SK-N-SH (cell line): Measurements from ENCODE around the gene SCYGR5. TPM values are rescaled to one million over a fixed set of nuclear protein-coding genes. Genes with fewer than 3 reads are reported as not detected.

ENCODE experiments used
- CTCF ChIA-PET: fragments of 300-600, 350-600 bp; formaldehyde crosslinking; extraction: SDS; loops from one replicate; lab custom pipeline; 2021; lab: Yijun Ruan, JAX
- POLR2A ChIA-PET: fragments of 350-600 bp; sonication (Branson Sonifier 250); formaldehyde crosslinking; extraction: SDS; loops from one replicate; lab custom pipeline; 2020; ENCODE audit warnings: antibody characterized with exemption, inconsistent platforms; lab: Yijun Ruan, JAX
- DNase-seq: peaks from one replicate; pipeline ENCODE4 v3.0.0; 2012
- H2AFZ ChIP-seq: fragments of 200-600 bp; sonication (generic); 2 replicates; pipeline ENCODE4 v1.8.1; 2016; ENCODE audit warnings: antibody characterized with exemption, mild to moderate bottlenecking, low read depth
- H3F3A ChIP-seq: fragments of 200-600 bp; sonication (generic); replicated peaks from 2 replicates; pipeline ENCODE3; 2016; ENCODE audit warnings: antibody characterized with exemption, mild to moderate bottlenecking; ENCODE audit not compliant: insufficient read depth
- H3K27ac ChIP-seq, 2 experiments: fragments of 200-500 bp in 1 of 2; fragments of 200-600 bp in 1 of 2; sonication (Bioruptor generic) in 1 of 2; sonication (generic), shearing (Covaris generic) in 1 of 2; 2 replicates each; pipeline versions ENCODE4 v1.5.1 to v1.6.1; 2014 to 2016; ENCODE audit warnings: low read depth in 2 of 2, inconsistent platforms in 1 of 2, low read length in 1 of 2, mild to moderate bottlenecking in 1 of 2, mixed read lengths in 1 of 2
- H3K27me3 ChIP-seq: fragments of 200-600 bp; sonication (generic), shearing (Covaris generic); 2 replicates; pipeline ENCODE4 v1.6.1; 2016; ENCODE audit warnings: mixed run types; ENCODE audit not compliant: insufficient read depth
- H3K36me3 ChIP-seq, 2 experiments: fragments of 200-500 bp in 1 of 2; fragments of 200-600 bp in 1 of 2; sonication (Bioruptor generic) in 1 of 2; sonication (generic) in 1 of 2; replicated peaks in 1 of 2; 2 replicates each; pipeline versions ENCODE3 to v1.5.1; 2014 to 2016; ENCODE audit warnings: low read length in 1 of 2, mild to moderate bottlenecking in 1 of 2; ENCODE audit not compliant: insufficient read depth in 2 of 2, control insufficient read depth in 1 of 2
- H3K4me1 ChIP-seq, 2 experiments: fragments of 200-500 bp in 1 of 2; fragments of 200-600 bp in 1 of 2; sonication (Bioruptor generic) in 1 of 2; sonication (generic), shearing (Covaris generic) in 1 of 2; 2 replicates each; pipeline versions ENCODE4 v1.5.1 to v1.6.1; 2014 to 2016; ENCODE audit warnings: low read depth in 1 of 2, low read length in 1 of 2, mixed run types in 1 of 2; ENCODE audit not compliant: insufficient read depth in 2 of 2, control insufficient read depth in 1 of 2
- H3K4me2 ChIP-seq: fragments of 200-600 bp; sonication (generic), shearing (Covaris generic); 2 replicates; pipeline ENCODE4 v1.6.1; 2017; ENCODE audit warnings: mixed run types
- H3K4me3 ChIP-seq, 2 experiments: fragments of 200-500 bp in 1 of 2; fragments of 200-600 bp in 1 of 2; sonication (Bioruptor generic) in 1 of 2; sonication (generic), shearing (Covaris generic) in 1 of 2; 2 replicates each; pipeline versions ENCODE4 v1.5.1 to v1.8.1; 2014 to 2016; ENCODE audit warnings: low read depth in 2 of 2, inconsistent platforms in 1 of 2, low read length in 1 of 2, mild to moderate bottlenecking in 1 of 2, mixed read lengths in 1 of 2, moderate library complexity in 1 of 2
- H3K79me2 ChIP-seq: fragments of 200-600 bp; sonication (generic); 2 replicates; pipeline ENCODE4 v1.8.1; 2017; ENCODE audit warnings: mild to moderate bottlenecking; ENCODE audit not compliant: insufficient read depth
- H3K9ac ChIP-seq: fragments of 200-600 bp; sonication (generic); 2 replicates; pipeline ENCODE4 v1.6.1; 2017; ENCODE audit warnings: mixed run types
- H3K9me2 ChIP-seq: fragments of 200-600 bp; sonication (generic); 2 replicates; pipeline ENCODE4 v1.6.1; 2017; ENCODE audit warnings: mixed run types
- H3K9me3 ChIP-seq: fragments of 200-600 bp; sonication (generic); 2 replicates; pipeline ENCODE4 v1.6.1; 2017; ENCODE audit warnings: mixed run types, mild to moderate bottlenecking, moderate library complexity
- H4K20me1 ChIP-seq: fragments of 200-600 bp; sonication (generic); 2 replicates; pipeline ENCODE4 v1.6.1; 2017; ENCODE audit warnings: mild to moderate bottlenecking, mixed run types; ENCODE audit not compliant: insufficient read depth
- EZH2phosphoT487 ChIP-seq: fragments of 200-600 bp; sonication (generic); IDR thresholded peaks from 2 replicates; pipeline ENCODE4 v1.6.1; 2017; ENCODE audit warnings: low read depth, mixed run types, mild to moderate bottlenecking, antibody characterized with exemption, moderate library complexity, borderline replicate concordance
- FOSL2 ChIP-seq: IDR thresholded peaks from 2 replicates; pipeline ENCODE4 v1.4.0; 2012; ENCODE audit warnings: low read depth, mild to moderate bottlenecking, moderate library complexity, borderline replicate concordance
- FOXJ3 ChIP-seq: sonication (generic); formaldehyde crosslinking; IDR thresholded peaks from 2 replicates; pipeline ENCODE4 v1.5.1; 2020; ENCODE audit warnings: mild to moderate bottlenecking, missing genetic modification reagents
- FOXM1 ChIP-seq: IDR thresholded peaks from 2 replicates; pipeline ENCODE4 v1.4.0; 2012; ENCODE audit warnings: low read depth, mild to moderate bottlenecking
- GABPA ChIP-seq: IDR thresholded peaks from 2 replicates; pipeline ENCODE4 v1.4.0; 2012; ENCODE audit warnings: low read depth, mild to moderate bottlenecking
- NFIC ChIP-seq: IDR thresholded peaks from 2 replicates; pipeline ENCODE4 v1.4.0; 2012; ENCODE audit warnings: borderline replicate concordance
- PBX3 ChIP-seq: IDR thresholded peaks from 2 replicates; pipeline ENCODE4; 2012
- SIN3A ChIP-seq: IDR thresholded peaks from 2 replicates; pipeline ENCODE4 v1.6.1; 2012; ENCODE audit warnings: low read depth, mild to moderate bottlenecking, low read length, moderate library complexity, borderline replicate concordance
- TCF12 ChIP-seq: IDR thresholded peaks from 2 replicates; pipeline ENCODE4 v1.4.0; 2012
- TEAD4 ChIP-seq: IDR thresholded peaks from 2 replicates; pipeline ENCODE4 v1.4.0; 2012; ENCODE audit warnings: mild to moderate bottlenecking, borderline replicate concordance; ENCODE audit not compliant: insufficient read depth
- USF1 ChIP-seq: IDR thresholded peaks from 2 replicates; pipeline ENCODE4 v1.4.0; 2012; ENCODE audit warnings: low read depth, borderline replicate concordance
- YY1 ChIP-seq: IDR thresholded peaks from 2 replicates; pipeline ENCODE4 v1.4.0; 2012; ENCODE audit warnings: low read depth, mild to moderate bottlenecking
- WGBS: methylation state at CpG from one replicate; pipeline ENCODE4 v1.1.6; 2017; ENCODE audit warnings: low lambda C conversion rate; 5-methylcytosine and 5-hydroxymethylcytosine counted together
- polyA plus RNA-seq, 3 experiments: library from polyadenylated mRNA; depleted of rRNA; stranded (reverse); fragments of >200 nt; gene quantifications; 2 replicates each; pipeline ENCODE4 v1.2.3, GENCODE V29; 2012
- TF ChIP-seq, protein P1 (sequence below): IDR thresholded peaks from 2 replicates; pipeline ENCODE4 v1.6.1; 2012; ENCODE audit warnings: mild to moderate bottlenecking, low read depth, low read length, moderate library complexity

Gene SCYGR5
- polyA plus RNA-seq, 1 of the 3 experiments (the other 2 are of a cell fraction): not detected

GRCh38 chr2:227629435-227629834, 37.2 kb upstream of the SCYGR5 start:
- H3K9ac ChIP-seq: no peak overlapping the region
- H3F3A ChIP-seq: no peaks in the 10 kb centered on the region
- peaks cover 0 to 5% of the 10 kb centered on the region in 2 experiments; a peak in 1 of 4 replicates for H3K4me1 ChIP-seq
- ChIA-PET POLR2A (no interaction called here), CTCF (no interaction called here)
- H3K27ac ChIP-seq: no peak overlapping the region
- no peaks in the 10 kb centered on the region for H3K36me3 ChIP-seq
- no peaks in the 10 kb centered on the region for H3K9me2 ChIP-seq
- no peaks in the 10 kb centered on the region for H3K79me2 ChIP-seq
- no peaks in the 10 kb centered on the region for H3K27me3 ChIP-seq
- H4K20me1 ChIP-seq: no peaks in the 10 kb centered on the region
- no peaks in the 10 kb centered on the region for H3K9me3 ChIP-seq
- no peak overlapping the region for H3K4me3 ChIP-seq
- no peak overlapping the region for H3K4me2 ChIP-seq
- WGBS: 40% methylated on average over 7 of the region's 7 CpGs
- no peak for TF ChIP-seq FOXM1
- no peak for DNase-seq
- no peak overlapping the region for H2AFZ ChIP-seq

GRCh38 chr2:227630322-227630721, 36.3 kb upstream of the SCYGR5 start:
- POLR2A ChIA-PET: no interaction called here
- no peak for TF ChIP-seq USF1
- no peak for TF ChIP-seq EZH2phosphoT487
- no peak for TF ChIP-seq TCF12
- TF ChIP-seq FOXJ3 (CRISPR knock-in tag): no peak
- no peak for TF ChIP-seq YY1
- no peak for TF ChIP-seq GABPA
- no peak for TF ChIP-seq PBX3
- no peak for TF ChIP-seq TEAD4
- TF ChIP-seq FOSL2: no peak
- TF ChIP-seq, all 33 proteins: peak for 0
- no peaks in the 10 kb centered on the region for H3K36me3 ChIP-seq
- CTCF ChIA-PET: no interaction called here
- no peaks in the 10 kb centered on the region for H3F3A ChIP-seq
- no peak overlapping the region for H3K4me2 ChIP-seq
- peaks cover 0 to 5% of the 10 kb centered on the region in 2 experiments; a peak in 1 of 4 replicates for H3K4me1 ChIP-seq
- DNase-seq: no peak
- H3K79me2 ChIP-seq: no peaks in the 10 kb centered on the region
- no peak overlapping the region for H2AFZ ChIP-seq
- H3K9me3 ChIP-seq: no peaks in the 10 kb centered on the region
- no peaks in the 10 kb centered on the region for H3K9me2 ChIP-seq
- no peak overlapping the region for H3K27ac ChIP-seq
- H3K9ac ChIP-seq: no peak overlapping the region
- no peak overlapping the region for H3K4me3 ChIP-seq
- H4K20me1 ChIP-seq: no peaks in the 10 kb centered on the region
- WGBS: 88% methylated on average over 3 of the region's 3 CpGs
- no peaks in the 10 kb centered on the region for H3K27me3 ChIP-seq

DNA sequence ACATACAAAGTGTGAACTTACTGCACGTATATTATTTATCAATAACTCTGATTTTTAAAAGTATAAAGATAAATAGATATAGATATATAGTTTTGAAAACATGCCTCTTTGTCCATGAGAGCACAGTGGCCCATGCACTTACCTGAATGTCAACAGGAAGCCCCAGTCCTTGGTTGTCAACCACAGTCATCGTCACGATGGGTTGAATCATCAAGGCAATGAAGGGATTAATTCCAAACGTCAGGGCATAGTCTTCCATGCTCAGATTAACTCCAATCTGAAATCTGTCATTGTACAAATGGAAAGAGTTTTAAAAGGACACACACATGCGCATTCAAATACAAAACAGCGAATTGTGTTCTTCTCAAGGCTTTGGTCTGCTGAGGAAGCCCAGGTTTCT, 33.8 kb upstream of the SCYGR5 start:
- H3K27me3 ChIP-seq: no peaks in the 10 kb centered on the region
- H3K9me2 ChIP-seq: no peaks in the 10 kb centered on the region
- H3K27ac ChIP-seq: no peak overlapping the region
- TF ChIP-seq, protein P1, sequence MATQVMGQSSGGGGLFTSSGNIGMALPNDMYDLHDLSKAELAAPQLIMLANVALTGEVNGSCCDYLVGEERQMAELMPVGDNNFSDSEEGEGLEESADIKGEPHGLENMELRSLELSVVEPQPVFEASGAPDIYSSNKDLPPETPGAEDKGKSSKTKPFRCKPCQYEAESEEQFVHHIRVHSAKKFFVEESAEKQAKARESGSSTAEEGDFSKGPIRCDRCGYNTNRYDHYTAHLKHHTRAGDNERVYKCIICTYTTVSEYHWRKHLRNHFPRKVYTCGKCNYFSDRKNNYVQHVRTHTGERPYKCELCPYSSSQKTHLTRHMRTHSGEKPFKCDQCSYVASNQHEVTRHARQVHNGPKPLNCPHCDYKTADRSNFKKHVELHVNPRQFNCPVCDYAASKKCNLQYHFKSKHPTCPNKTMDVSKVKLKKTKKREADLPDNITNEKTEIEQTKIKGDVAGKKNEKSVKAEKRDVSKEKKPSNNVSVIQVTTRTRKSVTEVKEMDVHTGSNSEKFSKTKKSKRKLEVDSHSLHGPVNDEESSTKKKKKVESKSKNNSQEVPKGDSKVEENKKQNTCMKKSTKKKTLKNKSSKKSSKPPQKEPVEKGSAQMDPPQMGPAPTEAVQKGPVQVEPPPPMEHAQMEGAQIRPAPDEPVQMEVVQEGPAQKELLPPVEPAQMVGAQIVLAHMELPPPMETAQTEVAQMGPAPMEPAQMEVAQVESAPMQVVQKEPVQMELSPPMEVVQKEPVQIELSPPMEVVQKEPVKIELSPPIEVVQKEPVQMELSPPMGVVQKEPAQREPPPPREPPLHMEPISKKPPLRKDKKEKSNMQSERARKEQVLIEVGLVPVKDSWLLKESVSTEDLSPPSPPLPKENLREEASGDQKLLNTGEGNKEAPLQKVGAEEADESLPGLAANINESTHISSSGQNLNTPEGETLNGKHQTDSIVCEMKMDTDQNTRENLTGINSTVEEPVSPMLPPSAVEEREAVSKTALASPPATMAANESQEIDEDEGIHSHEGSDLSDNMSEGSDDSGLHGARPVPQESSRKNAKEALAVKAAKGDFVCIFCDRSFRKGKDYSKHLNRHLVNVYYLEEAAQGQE: no peak
- no peak for TF ChIP-seq SIN3A
- TF ChIP-seq FOXJ3 (CRISPR knock-in tag): no peak
- no peak for TF ChIP-seq NFIC
- no peak overlapping the region for H3K4me2 ChIP-seq
- WGBS: 74% methylated on average over 6 of the region's 6 CpGs
- DNase-seq: no peak
- POLR2A ChIA-PET: no interaction called here
- H3F3A ChIP-seq: no peaks in the 10 kb centered on the region
- no peaks in the 10 kb centered on the region for H4K20me1 ChIP-seq
- no peaks in the 10 kb centered on the region for H3K79me2 ChIP-seq
- H3K9ac ChIP-seq: no peak overlapping the region
- H2AFZ ChIP-seq: no peak overlapping the region
- H3K4me1 ChIP-seq: peaks cover 0 to 5% of the 10 kb centered on the region in 2 experiments; a peak in 1 of 4 replicates
- no peaks in the 10 kb centered on the region for H3K36me3 ChIP-seq
- H3K9me3 ChIP-seq: no peaks in the 10 kb centered on the region
- no peak overlapping the region for H3K4me3 ChIP-seq
- CTCF ChIA-PET: interaction anchor here (1.4 kb wide), 1 partner anchor 25 kb away, joined by 4 read pairs; no protein-coding TSS in a partner anchor
